Keratinocyte (primary cell): ENCODE results near the gene MYH10. TPM values are rescaled to one million over a fixed set of nuclear protein-coding genes. Genes with fewer than 3 reads are reported as not detected.

ENCODE experiments used
- DNase-seq: peaks from one replicate; pipeline ENCODE4 v3.0.0-alpha.2; 2011; ENCODE audit warnings: low read depth, missing footprints, low spot score
- FAIRE-seq: peaks from 2 replicates; lab custom pipeline; 2011; peaks lifted over from hg19 to GRCh38; lab: Jason Lieb, UNC
- H2AFZ ChIP-seq: 2 replicates; pipeline ENCODE4 v1.6.0; 2012; ENCODE audit warnings: low read length, control low read depth, inconsistent platforms; ENCODE audit not compliant: control insufficient read depth
- H3K27ac ChIP-seq: 2 replicates; pipeline ENCODE4 v1.5.1; 2011; ENCODE audit warnings: low read length; ENCODE audit not compliant: control insufficient read depth, insufficient read depth
- H3K27me3 ChIP-seq: 3 replicates; pipeline ENCODE4 v1.6.0; 2011; ENCODE audit warnings: low read length; ENCODE audit not compliant: control insufficient read depth, insufficient read depth; ENCODE audit errors: extremely low read depth
- H3K36me3 ChIP-seq, 2 experiments: 2 replicates in 1 of 2; 3 replicates in 1 of 2; pipeline ENCODE4 v1.5.1; 2011; ENCODE audit warnings: low read length in 2 of 2, mild to moderate bottlenecking in 1 of 2; ENCODE audit not compliant: control insufficient read depth in 2 of 2, insufficient read depth in 2 of 2; ENCODE audit errors: extremely low read depth in 1 of 2
- H3K4me1 ChIP-seq: 3 replicates; pipeline ENCODE4 v1.5.1; 2011; ENCODE audit warnings: low read length; ENCODE audit not compliant: control insufficient read depth, insufficient read depth; ENCODE audit errors: extremely low read depth
- H3K4me2 ChIP-seq: 3 replicates; pipeline ENCODE4 v1.6.0; 2011; ENCODE audit warnings: low read depth, low read length; ENCODE audit not compliant: control insufficient read depth, insufficient read depth; ENCODE audit errors: extremely low read depth
- H3K4me3 ChIP-seq, 3 experiments: fragments of 200-600 bp in 1 of 3; sonication (generic) in 1 of 3; 2 replicates in 2 of 3; 3 replicates in 1 of 3; pipeline ENCODE4 v1.5.1; 2011 to 2016; ENCODE audit warnings: low read length in 3 of 3, mild to moderate bottlenecking in 3 of 3, control low read depth in 2 of 3, inconsistent platforms in 1 of 3, low read depth in 1 of 3, mixed read lengths in 1 of 3, mixed run types in 1 of 3, moderate library complexity in 1 of 3; ENCODE audit not compliant: control insufficient read depth in 2 of 3, insufficient read depth in 2 of 3; ENCODE audit errors: extremely low read depth in 1 of 3
- H3K79me2 ChIP-seq: 2 replicates; pipeline ENCODE4 v1.6.0; 2012; ENCODE audit warnings: low read length; ENCODE audit not compliant: control insufficient read depth, insufficient read depth
- H3K9ac ChIP-seq: 3 replicates; pipeline ENCODE4 v1.6.0; 2011; ENCODE audit warnings: low read length; ENCODE audit not compliant: control insufficient read depth, insufficient read depth; ENCODE audit errors: extremely low read depth
- H3K9me1 ChIP-seq: 3 replicates; pipeline ENCODE4 v1.6.0; 2011; ENCODE audit warnings: low read length; ENCODE audit not compliant: control insufficient read depth, insufficient read depth; ENCODE audit errors: extremely low read depth
- H3K9me3 ChIP-seq: 2 replicates; pipeline ENCODE4 v1.5.1; 2012; ENCODE audit warnings: low read depth, low read length; ENCODE audit not compliant: control insufficient read depth
- H4K20me1 ChIP-seq: 3 replicates; pipeline ENCODE4 v1.6.0; 2011; ENCODE audit warnings: low read length; ENCODE audit not compliant: control insufficient read depth, insufficient read depth; ENCODE audit errors: extremely low read depth
- EZH2 ChIP-seq: IDR thresholded peaks from one replicate; pipeline ENCODE4 v1.6.1; 2012; ENCODE audit warnings: inconsistent platforms, mild to moderate bottlenecking, low read length, moderate library complexity
- dilution Hi-C: fragments of 300-500 bp; cut with MboI; formaldehyde crosslinking; loops from one replicate; pipeline ENCODE4 v1.7.0; 2020; ENCODE audit warnings: low sequenced_read_pairs; ENCODE audit not compliant: extremely low pct_ligation_motif_present
- polyA plus RNA-seq, 5 experiments: library from polyadenylated mRNA; depleted of rRNA in 3 of 5; stranded (reverse) in 3 of 5; stranded (forward) in 1 of 5; unstranded in 1 of 5; fragments of >200 nt; gene quantifications; 1 replicate in 1 of 5; 2 replicates in 3 of 5; 3 replicates in 1 of 5; pipeline versions ENCODE4 v1.2.1 to v1.2.3, GENCODE V29; 2011 to 2012; ENCODE audit warnings: missing spikeins in 2 of 5, low read depth in 1 of 5, low replicate concordance in 1 of 5
- TF ChIP-seq, protein P1 (sequence below), 3 experiments: IDR thresholded peaks in 1 of 3; conservative IDR thresholded peaks in 1 of 3; optimal IDR thresholded peaks in 1 of 3; 2 replicates in 2 of 3; 3 replicates in 1 of 3; pipeline versions ENCODE3 to v1.5.1; 2011; ENCODE audit warnings: low read length in 3 of 3, mild to moderate bottlenecking in 3 of 3, moderate library complexity in 2 of 3, control low read depth in 1 of 3, inconsistent platforms in 1 of 3; ENCODE audit not compliant: insufficient read depth in 2 of 3; ENCODE audit errors: extremely low read depth in 1 of 3

Gene MYH10
- polyA plus RNA-seq, 1 donor (not counting 4 experiments of a cell fraction or from before 2014, with no cell fraction given), result 21.2 TPM

DNA sequence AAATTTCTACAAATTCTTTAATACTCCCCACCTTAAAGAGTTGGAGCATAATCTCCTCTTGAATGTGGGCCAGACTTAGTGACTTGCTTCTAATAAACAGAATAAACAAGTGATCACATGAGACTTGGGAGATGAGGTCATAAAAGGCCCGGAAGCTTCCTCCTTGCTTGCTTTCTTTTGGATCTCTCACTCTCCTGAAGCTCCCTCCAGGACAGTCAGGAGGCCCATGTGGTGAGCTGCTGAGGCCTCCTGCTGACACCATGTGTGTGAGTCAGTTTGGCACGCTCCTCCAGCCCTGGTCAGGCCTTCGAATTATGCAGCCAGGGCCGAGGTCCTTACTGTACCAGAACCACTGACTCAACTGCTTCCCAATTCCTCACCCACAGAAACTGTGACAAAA is 141.6 kb downstream of the MYH10 start:
- Histone ChIP-seq H2AFZ (no peak overlapping the region), H3K27ac (no peak overlapping the region), H3K9ac (no peak overlapping the region), H3K27me3 (no peaks in the 10 kb centered on the region), H3K36me3 (peaks cover 13 to 15% of the 10 kb centered on the region in 2 experiments), H3K79me2 (no peaks in the 10 kb centered on the region), H3K4me2 (no peak overlapping the region), H3K4me3 (no peak overlapping the region), H3K9me3 (no peaks in the 10 kb centered on the region), H4K20me1 (no peaks in the 10 kb centered on the region), H3K9me1 (no peaks in the 10 kb centered on the region), H3K4me1 (no peaks in the 10 kb centered on the region)
- FAIRE-seq, result peak; percentile 5
- TF ChIP-seq, protein P1, sequence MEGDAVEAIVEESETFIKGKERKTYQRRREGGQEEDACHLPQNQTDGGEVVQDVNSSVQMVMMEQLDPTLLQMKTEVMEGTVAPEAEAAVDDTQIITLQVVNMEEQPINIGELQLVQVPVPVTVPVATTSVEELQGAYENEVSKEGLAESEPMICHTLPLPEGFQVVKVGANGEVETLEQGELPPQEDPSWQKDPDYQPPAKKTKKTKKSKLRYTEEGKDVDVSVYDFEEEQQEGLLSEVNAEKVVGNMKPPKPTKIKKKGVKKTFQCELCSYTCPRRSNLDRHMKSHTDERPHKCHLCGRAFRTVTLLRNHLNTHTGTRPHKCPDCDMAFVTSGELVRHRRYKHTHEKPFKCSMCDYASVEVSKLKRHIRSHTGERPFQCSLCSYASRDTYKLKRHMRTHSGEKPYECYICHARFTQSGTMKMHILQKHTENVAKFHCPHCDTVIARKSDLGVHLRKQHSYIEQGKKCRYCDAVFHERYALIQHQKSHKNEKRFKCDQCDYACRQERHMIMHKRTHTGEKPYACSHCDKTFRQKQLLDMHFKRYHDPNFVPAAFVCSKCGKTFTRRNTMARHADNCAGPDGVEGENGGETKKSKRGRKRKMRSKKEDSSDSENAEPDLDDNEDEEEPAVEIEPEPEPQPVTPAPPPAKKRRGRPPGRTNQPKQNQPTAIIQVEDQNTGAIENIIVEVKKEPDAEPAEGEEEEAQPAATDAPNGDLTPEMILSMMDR (optimal IDR thresholded peaks at IDR 0.05 in 1 of 3, IDR thresholded peaks at IDR 0.05 in 1 of 3, conservative IDR thresholded peaks at IDR 0.05 in 1 of 3; ENCODE audit: extremely low read depth in 1 of 3, insufficient read depth in 2 of 3, low read length in 3 of 3), result peak in 1 of 3 experiments; percentile 33
- no peak for TF ChIP-seq EZH2
- dilution Hi-C loops, result no loop called here
- no peak for DNase-seq

DNA sequence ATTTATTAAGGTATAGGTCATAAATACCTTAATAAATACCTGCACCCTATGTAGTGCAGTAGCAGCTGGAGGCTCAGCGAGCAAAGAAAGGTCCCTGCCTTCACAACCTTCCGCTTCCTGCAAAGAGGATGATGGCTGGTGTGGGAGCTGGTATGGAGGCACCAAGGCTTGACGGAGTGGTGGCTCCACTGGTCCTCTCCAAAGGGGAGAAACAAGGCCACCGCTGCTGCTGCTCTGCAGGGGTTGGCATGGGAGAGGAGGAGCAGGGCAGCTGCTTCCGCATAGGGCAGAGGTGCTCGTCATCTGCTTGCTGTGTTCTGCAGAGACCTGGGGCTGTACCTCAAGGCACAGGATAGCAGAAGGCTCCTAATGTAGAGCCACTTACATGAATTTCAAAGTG is 142.0 kb downstream of the MYH10 start:
- Histone ChIP-seq H3K9ac (no peak overlapping the region), H3K9me1 (no peaks in the 10 kb centered on the region), H4K20me1 (no peaks in the 10 kb centered on the region), H3K27ac (no peak overlapping the region), H3K27me3 (no peaks in the 10 kb centered on the region), H3K4me2 (no peak overlapping the region), H3K4me1 (no peaks in the 10 kb centered on the region), H3K4me3 (no peak overlapping the region), H3K79me2 (no peaks in the 10 kb centered on the region), H3K36me3 (peaks cover 14 to 17% of the 10 kb centered on the region in 2 experiments), H2AFZ (no peak overlapping the region), H3K9me3 (no peaks in the 10 kb centered on the region)
- TF ChIP-seq, protein P1 (optimal IDR thresholded peaks at IDR 0.05 in 1 of 3, IDR thresholded peaks at IDR 0.05 in 1 of 3, conservative IDR thresholded peaks at IDR 0.05 in 1 of 3; ENCODE audit: extremely low read depth in 1 of 3, insufficient read depth in 2 of 3, low read length in 3 of 3), result no peak
- TF ChIP-seq EZH2, result no peak
- FAIRE-seq (no peak), DNase-seq (no peak)
- dilution Hi-C loops, result no loop called here
